Prostate gland (tissue), 2 donors: ENCODE results near the gene CACNA2D1. TPM values are rescaled to one million over a fixed set of nuclear protein-coding genes. Genes with fewer than 3 reads are reported as not detected.

Experiments used
- DNase-seq: peaks from one replicate; pipeline ENCODE4 v3.0.0-alpha.2; 2019; ENCODE audit warnings: low spot score
- H3K27ac ChIP-seq, 2 donors: fragments of 200-600 bp; sonication (generic); 2 replicates each; pipeline ENCODE4 v1.5.1; 2017 to 2019
- H3K27me3 ChIP-seq: fragments of 200-600 bp; sonication (generic); replicated peaks from 2 replicates; pipeline ENCODE4 v1.5.1; 2019; ENCODE audit not compliant: insufficient read depth
- H3K36me3 ChIP-seq, 2 donors: fragments of 200-600 bp; sonication (generic); 1 replicate in 1 of 2; 2 replicates in 1 of 2; pipeline versions ENCODE4 v1.5.1 to v1.8.1; 2017 to 2019
- H3K4me1 ChIP-seq: fragments of 200-600 bp; sonication (generic); replicated peaks from 2 replicates; pipeline ENCODE4 v1.5.1; 2019
- H3K4me3 ChIP-seq, 2 donors: fragments of 200-600 bp; sonication (generic); 2 replicates each; pipeline ENCODE4 v1.5.1; 2017 to 2019
- H3K9me3 ChIP-seq: fragments of 200-600 bp; sonication (generic); 2 replicates; pipeline ENCODE4 v1.5.1; 2017
- POLR2A ChIP-seq: fragments of 450-650 bp; IDR thresholded peaks from one replicate; pipeline ENCODE4 v1.6.1; 2016; ENCODE audit warnings: antibody characterized with exemption, mild to moderate bottlenecking
- POLR2AphosphoS5 ChIP-seq: sonication (generic); formaldehyde crosslinking; IDR thresholded peaks from one replicate; pipeline ENCODE4 v1.6.1; 2017; ENCODE audit warnings: antibody characterized with exemption
- WGBS: methylation state at CpG from one replicate; pipeline ENCODE4 v1.1.5; 2018; 5-methylcytosine and 5-hydroxymethylcytosine counted together
- intact Hi-C: fragments of 100-400 bp; cut with DNase I; formaldehyde crosslinking; loops from one replicate; pipeline ENCODE4 v1.14.2; 2022
- total RNA-seq, 2 donors: library from RNA; depleted of rRNA; stranded (reverse); fragments of >200 nt; gene quantifications; one replicate each; pipeline ENCODE4 v1.1.0, GENCODE V29; 2016
- TF ChIP-seq, protein P1 (sequence below), 4 experiments: fragments of 200-600 bp in 2 of 4; fragments of 450-650 bp in 2 of 4; sonication (generic) in 2 of 4; IDR thresholded peaks; 1 replicate in 3 of 4; 2 replicates in 1 of 4; pipeline ENCODE4 v1.5.1; 2016 to 2019; ENCODE audit warnings: antibody characterized with exemption in 4 of 4, mild to moderate bottlenecking in 2 of 4, moderate library complexity in 2 of 4

CACNA2D1 gene
- total RNA-seq, 2 donors from 2014 or later: 16.9 to 24.4 TPM

DNA sequence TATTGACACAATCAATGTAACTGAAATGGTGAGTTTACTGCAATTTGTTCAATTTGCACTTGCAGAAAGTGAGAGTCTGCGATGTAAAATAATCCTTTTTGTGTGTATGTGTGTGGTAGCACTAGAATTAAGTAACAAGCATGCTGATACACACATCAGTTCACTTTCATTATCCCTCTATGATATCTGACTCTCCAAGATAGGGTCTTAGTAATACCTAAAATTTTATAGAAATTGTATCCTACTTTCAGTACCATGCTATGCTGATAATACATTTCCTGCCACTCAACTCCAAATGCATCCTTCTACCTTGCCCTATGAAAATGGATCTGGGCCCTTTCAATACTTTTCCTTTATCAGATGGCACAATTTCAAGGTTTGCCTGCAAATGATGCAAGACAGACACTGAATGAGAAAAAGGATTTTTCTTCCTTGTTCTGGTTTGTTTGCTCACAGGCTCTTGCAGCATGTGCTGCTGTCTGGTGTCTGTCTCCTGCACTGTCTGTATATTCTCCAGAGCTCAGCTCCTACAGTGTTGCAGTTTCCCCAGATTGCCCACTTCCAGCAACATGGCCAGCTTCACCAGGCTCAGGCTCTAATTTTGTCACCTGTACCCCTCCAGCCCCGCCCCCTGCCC, 375.8 kb downstream of the CACNA2D1 start:
- TF ChIP-seq, protein P1, sequence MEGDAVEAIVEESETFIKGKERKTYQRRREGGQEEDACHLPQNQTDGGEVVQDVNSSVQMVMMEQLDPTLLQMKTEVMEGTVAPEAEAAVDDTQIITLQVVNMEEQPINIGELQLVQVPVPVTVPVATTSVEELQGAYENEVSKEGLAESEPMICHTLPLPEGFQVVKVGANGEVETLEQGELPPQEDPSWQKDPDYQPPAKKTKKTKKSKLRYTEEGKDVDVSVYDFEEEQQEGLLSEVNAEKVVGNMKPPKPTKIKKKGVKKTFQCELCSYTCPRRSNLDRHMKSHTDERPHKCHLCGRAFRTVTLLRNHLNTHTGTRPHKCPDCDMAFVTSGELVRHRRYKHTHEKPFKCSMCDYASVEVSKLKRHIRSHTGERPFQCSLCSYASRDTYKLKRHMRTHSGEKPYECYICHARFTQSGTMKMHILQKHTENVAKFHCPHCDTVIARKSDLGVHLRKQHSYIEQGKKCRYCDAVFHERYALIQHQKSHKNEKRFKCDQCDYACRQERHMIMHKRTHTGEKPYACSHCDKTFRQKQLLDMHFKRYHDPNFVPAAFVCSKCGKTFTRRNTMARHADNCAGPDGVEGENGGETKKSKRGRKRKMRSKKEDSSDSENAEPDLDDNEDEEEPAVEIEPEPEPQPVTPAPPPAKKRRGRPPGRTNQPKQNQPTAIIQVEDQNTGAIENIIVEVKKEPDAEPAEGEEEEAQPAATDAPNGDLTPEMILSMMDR (IDR thresholded peaks at IDR 0.05): no peak
- TF ChIP-seq POLR2A: no peak
- no peak for TF ChIP-seq POLR2AphosphoS5
- H3K9me3 ChIP-seq: no peaks in the 10 kb centered on the region
- no peak overlapping the region for H3K4me3 ChIP-seq
- WGBS: 89% methylated on average over 2 of the region's 2 CpGs
- no peaks in the 10 kb centered on the region for H3K36me3 ChIP-seq
- H3K4me1 ChIP-seq: no peaks in the 10 kb centered on the region
- DNase-seq: no peak
- H3K27ac ChIP-seq: no peak overlapping the region
- no peaks in the 10 kb centered on the region for H3K27me3 ChIP-seq
- intact Hi-C loops: no loop called here

DNA sequence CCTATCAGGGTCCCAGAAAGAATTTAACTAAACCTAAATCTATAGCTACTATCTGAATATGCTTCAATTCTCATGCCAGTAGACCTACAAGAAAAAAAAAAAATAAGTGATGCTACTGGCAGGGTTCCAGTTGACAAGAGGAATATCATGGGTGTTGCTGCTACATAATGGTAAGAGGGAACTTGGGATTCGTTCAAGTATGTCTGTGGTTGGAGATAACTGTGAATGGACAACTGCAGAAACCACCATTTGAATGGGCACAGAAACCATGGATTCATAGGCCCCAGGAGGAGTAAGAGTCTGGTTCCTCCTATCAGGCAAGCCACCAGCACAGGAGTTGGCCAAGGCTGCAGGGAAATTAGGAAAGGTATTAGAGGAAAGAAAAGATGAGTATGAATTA, 386.1 kb downstream of the CACNA2D1 start:
- no peak for DNase-seq
- Histone ChIP-seq H3K4me1 (no peaks in the 10 kb centered on the region), H3K9me3 (no peaks in the 10 kb centered on the region), H3K36me3 (no peaks in the 10 kb centered on the region), H3K4me3 (no peak overlapping the region), H3K27me3 (no peaks in the 10 kb centered on the region), H3K27ac (no peak overlapping the region)
- no peak for TF ChIP-seq POLR2A
- TF ChIP-seq POLR2AphosphoS5: no peak
- TF ChIP-seq, protein P1 (IDR thresholded peaks at IDR 0.05): no peak
- intact Hi-C loops: no loop called here
- WGBS: 90% methylated on average over 1 of the region's 1 CpG

DNA sequence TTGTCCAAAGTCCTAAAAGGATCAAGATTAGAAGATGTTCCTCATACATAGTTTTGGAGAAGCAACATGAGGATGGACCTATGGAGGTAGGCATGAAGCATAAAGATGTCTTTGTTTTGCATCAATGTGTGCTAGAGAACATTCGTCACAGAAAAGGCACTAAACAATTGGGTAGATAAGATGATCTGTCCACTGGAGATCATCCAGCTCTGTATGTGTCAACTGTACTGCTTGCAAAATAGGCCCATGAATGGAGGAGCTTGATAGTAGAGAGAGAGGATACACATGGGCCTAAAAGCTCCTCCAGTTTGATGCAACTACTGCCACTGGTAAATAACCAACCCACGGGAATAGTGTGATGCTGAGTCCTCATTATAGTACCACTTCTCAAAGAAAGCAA, 387.3 kb downstream of the CACNA2D1 start:
- H3K4me3 ChIP-seq: no peak overlapping the region
- no peaks in the 10 kb centered on the region for H3K9me3 ChIP-seq
- H3K27ac ChIP-seq: no peak overlapping the region
- intact Hi-C loops: no loop called here
- no peaks in the 10 kb centered on the region for H3K36me3 ChIP-seq
- WGBS: 90% methylated on average over 2 of the region's 2 CpGs
- H3K27me3 ChIP-seq: no peaks in the 10 kb centered on the region
- no peaks in the 10 kb centered on the region for H3K4me1 ChIP-seq
- DNase-seq: no peak
- TF ChIP-seq, protein P1 (IDR thresholded peaks at IDR 0.05): no peak
- TF ChIP-seq POLR2AphosphoS5 (no peak), POLR2A (no peak)

DNA sequence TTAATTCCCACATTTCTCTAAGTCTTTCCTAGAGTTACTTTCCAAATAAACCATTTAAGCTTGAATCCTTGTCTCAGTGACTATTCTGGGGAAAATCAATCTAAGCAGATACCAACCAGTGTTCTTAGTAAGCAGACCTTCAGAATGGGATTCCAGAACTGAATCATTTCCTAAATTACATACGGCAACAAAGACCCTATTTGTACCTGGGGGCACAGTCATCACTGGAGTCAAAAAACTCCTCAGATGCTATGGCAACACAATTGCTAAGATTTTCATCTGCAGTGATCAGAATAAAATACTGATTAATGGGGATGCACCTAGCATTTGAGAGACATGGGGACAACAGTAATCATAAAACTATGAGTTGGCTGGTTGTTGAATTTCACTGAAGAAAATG, 389.0 kb downstream of the CACNA2D1 start:
- 84% methylated on average over 1 of the region's 1 CpG for WGBS
- H3K4me1 ChIP-seq: no peaks in the 10 kb centered on the region
- DNase-seq: no peak
- no peaks in the 10 kb centered on the region for H3K9me3 ChIP-seq
- H3K36me3 ChIP-seq: no peaks in the 10 kb centered on the region
- intact Hi-C loops: no loop called here
- TF ChIP-seq, protein P1 (IDR thresholded peaks at IDR 0.05): no peak
- TF ChIP-seq POLR2AphosphoS5 (no peak), POLR2A (no peak)
- H3K27ac ChIP-seq: no peak overlapping the region
- no peak overlapping the region for H3K4me3 ChIP-seq
- H3K27me3 ChIP-seq: no peaks in the 10 kb centered on the region

DNA sequence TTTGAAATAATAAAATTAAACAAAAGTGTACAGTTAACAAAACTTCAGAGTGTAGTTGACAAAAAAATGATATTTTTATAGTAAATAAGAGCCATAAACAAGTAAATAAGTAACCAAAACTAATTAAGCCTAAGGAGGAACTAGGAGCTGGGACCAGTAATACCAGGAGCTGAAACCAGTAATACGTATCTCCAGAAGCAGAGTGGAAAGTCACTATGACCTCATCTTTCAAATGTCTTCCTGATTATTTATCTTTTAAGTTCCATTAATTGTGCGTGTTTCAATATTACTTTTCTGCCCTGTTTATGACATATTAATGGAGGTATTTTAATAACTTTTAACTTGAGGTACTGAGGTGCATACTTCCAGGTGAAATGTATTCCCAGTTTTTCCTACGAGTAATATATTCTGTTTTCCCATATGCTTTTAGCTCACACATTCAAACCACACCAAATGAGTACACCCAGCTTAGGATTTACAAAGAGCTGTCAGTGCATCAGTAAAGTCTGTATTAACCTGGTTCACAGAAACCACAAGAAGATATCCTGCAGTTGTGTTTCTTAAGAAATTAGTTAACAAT, 390.0 kb downstream of the CACNA2D1 start:
- 89% methylated on average over 3 of the region's 3 CpGs for WGBS

More for the DNA sequence above, 390.0 kb downstream of the CACNA2D1 start:
- Histone ChIP-seq H3K27ac (no peak overlapping the region), H3K4me1 (no peaks in the 10 kb centered on the region), H3K9me3 (no peaks in the 10 kb centered on the region), H3K4me3 (no peak overlapping the region), H3K27me3 (no peaks in the 10 kb centered on the region), H3K36me3 (no peaks in the 10 kb centered on the region)
- no peak for DNase-seq
- TF ChIP-seq POLR2AphosphoS5 (no peak), POLR2A (no peak)
- TF ChIP-seq, protein P1 (IDR thresholded peaks at IDR 0.05): no peak
- intact Hi-C loops: no loop called here
